Activated CD4-positive, alpha-beta T cell treated with anti-CD3 and anti-CD28 coated beads, Interleukin-2, amount 10 ng/mL, durations not matched to agents 24 days and 14 days (primary cell): ENCODE results near the gene METTL26. TPM values are rescaled to one million over a fixed set of nuclear protein-coding genes. Genes with fewer than 3 reads are reported as not detected.

Source experiments
- DNase-seq: peaks from one replicate; pipeline ENCODE4 v3.0.0; 2022
- H3K27ac Mint-ChIP-seq: one replicate; pipeline ENCODE4 v1.8.0; 2022; ENCODE audit warnings: mild to moderate bottlenecking, mixed read lengths
- H3K27me3 Mint-ChIP-seq: one replicate; pipeline ENCODE4 v1.8.0; 2022; ENCODE audit warnings: mixed read lengths
- H3K36me3 Mint-ChIP-seq: one replicate; pipeline ENCODE4 v1.8.0; 2022; ENCODE audit warnings: low read depth, mild to moderate bottlenecking, mixed read lengths
- H3K4me1 Mint-ChIP-seq: one replicate; pipeline ENCODE4 v1.8.0; 2021; ENCODE audit warnings: mixed read lengths
- H3K4me3 Mint-ChIP-seq: one replicate; pipeline ENCODE4 v1.8.0; 2022; ENCODE audit warnings: mild to moderate bottlenecking, moderate library complexity, mixed read lengths
- H3K9me3 Mint-ChIP-seq: one replicate; pipeline ENCODE4 v1.8.0; 2021; ENCODE audit warnings: mixed read lengths
- intact Hi-C: fragments of 100-400 bp; cut with micrococcal nuclease; formaldehyde crosslinking; loops from one replicate; pipeline ENCODE4 v1.15.1; 2023
- total RNA-seq: library from RNA; stranded (reverse); gene quantifications from 2 replicates; pipeline ENCODE4 v1.2.3, GENCODE V29; 2022

The METTL26 gene
- total RNA-seq, 1 donor from 2014 or later = 153 TPM

DNA sequence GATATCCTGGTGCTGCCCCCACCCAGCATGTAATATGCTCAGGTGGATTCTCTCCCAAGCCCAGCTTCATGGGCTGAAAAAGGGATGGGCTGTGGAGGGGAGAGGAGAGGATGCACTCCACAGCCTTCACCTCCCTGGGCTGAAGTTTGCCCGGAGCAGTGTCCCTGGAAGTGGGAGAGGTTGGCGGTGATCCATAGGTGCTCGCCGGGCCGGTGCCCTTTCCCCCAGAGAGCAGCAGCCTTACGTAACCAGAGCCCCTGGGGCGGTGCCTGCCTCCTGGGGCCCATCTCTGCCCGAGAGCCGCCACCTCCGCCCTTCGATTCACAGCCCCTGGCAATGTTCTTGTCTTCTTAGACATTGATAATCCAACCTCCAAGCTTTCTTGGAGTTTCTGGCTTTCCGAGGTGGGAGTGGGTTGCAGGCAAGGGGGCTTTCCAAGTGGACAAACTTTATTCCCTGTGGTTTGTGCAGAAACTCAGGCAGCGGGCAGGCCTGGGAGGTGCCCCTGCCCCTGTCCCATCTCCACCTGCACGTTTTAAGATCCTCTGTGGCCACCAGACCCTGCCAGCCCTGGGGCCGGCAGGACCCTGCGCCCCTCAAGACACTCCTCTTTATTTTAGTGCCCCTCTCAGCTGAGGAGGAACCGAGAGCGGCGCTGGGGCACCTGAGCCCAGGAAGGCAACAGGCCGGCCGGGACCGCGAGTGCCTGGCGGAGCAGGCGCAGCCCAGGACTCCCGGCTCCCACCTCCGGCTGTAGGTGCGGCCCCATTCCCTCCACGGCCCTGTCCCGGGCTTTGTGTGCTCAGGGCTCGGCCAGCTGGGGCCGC is 10.0 kb upstream of the METTL26 start:
- Mint-ChIP-seq H3K27me3 (no peaks in the 10 kb centered on the region), H3K36me3 (peaks cover 10% of the 10 kb centered on the region), H3K4me1 (peaks cover 10% of the 10 kb centered on the region), H3K27ac (no peak overlapping the region), H3K9me3 (no peaks in the 10 kb centered on the region), H3K4me3 (no peak overlapping the region)
- DNase-seq = no peak
- intact Hi-C loops = no loop called here

- peaks cover 10% of the 10 kb centered on the region for H3K36me3 Mint-ChIP-seq
- DNase-seq = no peak
- H3K27me3 Mint-ChIP-seq = no peaks in the 10 kb centered on the region
- no peaks in the 10 kb centered on the region for H3K9me3 Mint-ChIP-seq
- no peak overlapping the region for H3K27ac Mint-ChIP-seq
- peaks cover 10% of the 10 kb centered on the region for H3K4me1 Mint-ChIP-seq
- peak overlapping the region; percentile 58 for H3K4me3 Mint-ChIP-seq
- intact Hi-C loops = no loop called here
These were observed 8.5 kb upstream of the METTL26 start for GRCh38 chr16:644556-644955.

DNA sequence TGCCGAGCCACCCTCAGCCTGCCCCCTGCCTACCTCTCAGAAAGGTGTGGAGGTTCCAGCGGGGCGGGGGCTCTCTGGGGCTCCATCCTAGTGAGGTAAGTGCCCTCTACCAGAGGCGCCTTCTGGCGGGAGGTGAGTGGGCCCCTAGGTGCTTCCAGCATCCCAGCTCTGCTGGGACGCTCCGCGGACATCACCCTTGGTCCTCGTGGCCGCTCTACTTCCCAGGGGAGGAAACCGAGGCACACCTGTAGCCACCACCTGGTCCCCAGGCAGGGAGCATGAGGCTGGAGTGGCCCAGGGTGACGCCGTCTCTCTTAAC is 6.9 kb upstream of the METTL26 start:
- intact Hi-C loops = no loop called here

GRCh38 chr16:642189-643049 is 6.3 kb upstream of the METTL26 start:
- intact Hi-C loops = no loop called here
- peaks cover 8% of the 10 kb centered on the region for H3K36me3 Mint-ChIP-seq
- H3K4me3 Mint-ChIP-seq = peak overlapping the region; percentile 80
- peak overlapping the region; percentile 67 for H3K27ac Mint-ChIP-seq
- no peaks in the 10 kb centered on the region for H3K9me3 Mint-ChIP-seq
- H3K4me1 Mint-ChIP-seq = peaks cover 10% of the 10 kb centered on the region
- DNase-seq = peak; percentile 85
- H3K27me3 Mint-ChIP-seq = no peaks in the 10 kb centered on the region

More for the DNA sequence above, 6.9 kb upstream of the METTL26 start:
- Mint-ChIP-seq H3K27me3 (no peaks in the 10 kb centered on the region), H3K27ac (peak overlapping the region; percentile 67), H3K4me3 (peak overlapping the region; percentile 80), H3K4me1 (peaks cover 10% of the 10 kb centered on the region), H3K9me3 (no peaks in the 10 kb centered on the region), H3K36me3 (peaks cover 8% of the 10 kb centered on the region)
- no peak for DNase-seq

DNA sequence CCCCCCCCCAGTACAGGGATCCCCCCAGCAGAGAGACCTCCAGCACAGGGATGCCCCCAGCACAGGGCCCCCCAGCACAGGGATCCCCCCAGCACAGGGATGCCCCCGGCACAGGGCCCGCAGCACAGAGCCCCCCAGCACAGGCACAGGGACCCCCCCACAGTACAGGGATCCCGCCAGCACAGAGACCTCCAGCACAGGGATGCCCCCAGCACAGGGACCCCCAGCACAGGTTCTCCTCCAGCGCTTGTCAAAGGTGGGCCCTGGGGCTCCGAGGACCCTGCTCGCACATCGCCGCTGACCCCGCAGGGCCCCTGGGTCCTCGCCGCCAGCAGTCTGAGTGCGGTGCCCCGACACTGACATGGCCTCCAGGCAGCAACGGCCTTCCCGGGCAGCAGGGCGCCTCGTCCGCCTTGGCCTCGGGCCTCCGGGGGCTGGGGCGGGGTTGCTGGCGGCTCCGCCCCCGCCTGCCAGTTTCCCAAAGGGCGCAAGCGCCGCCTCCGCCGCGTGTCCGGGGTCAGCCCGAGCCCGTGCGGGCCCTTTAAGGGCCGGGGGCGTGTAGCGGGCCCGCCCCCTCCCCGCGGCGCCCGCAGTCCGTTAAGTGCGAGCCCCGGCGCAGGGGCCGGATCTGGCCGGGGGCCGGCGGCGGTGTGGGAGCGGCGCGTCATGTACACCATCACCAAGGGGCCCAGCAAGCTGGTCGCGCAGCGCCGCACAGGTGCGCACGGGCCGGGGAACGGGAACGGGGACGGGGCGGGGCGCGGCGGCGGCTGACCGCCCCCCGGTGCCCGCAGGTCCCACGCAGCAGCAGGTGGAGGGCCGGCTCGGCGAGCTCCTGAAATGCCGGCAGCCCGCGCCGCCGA is 5.5 kb upstream of the METTL26 start, which contains the start of gene MCRIP2:
Gene MCRIP2 (plus strand): TSS at position 503 of the 863 bp plus-strand sequence. CDS start 164 bp downstream, at position 667.
- Mint-ChIP-seq H3K36me3 (peaks cover 5% of the 10 kb centered on the region), H3K4me3 (peak within 1 kb of the TSS; percentile 80), H3K27ac (peak within 1 kb of the TSS; percentile 67), H3K27me3 (peaks cover 2% of the 10 kb centered on the region), H3K9me3 (no peaks in the 10 kb centered on the region), H3K4me1 (peaks cover 12% of the 10 kb centered on the region)
- intact Hi-C loops = loop anchor here (1.0 kb wide), 1 partner anchor 8 kb away; the partner anchor contains the start of gene WDR90
- DNase-seq = peak; percentile 95

DNA sequence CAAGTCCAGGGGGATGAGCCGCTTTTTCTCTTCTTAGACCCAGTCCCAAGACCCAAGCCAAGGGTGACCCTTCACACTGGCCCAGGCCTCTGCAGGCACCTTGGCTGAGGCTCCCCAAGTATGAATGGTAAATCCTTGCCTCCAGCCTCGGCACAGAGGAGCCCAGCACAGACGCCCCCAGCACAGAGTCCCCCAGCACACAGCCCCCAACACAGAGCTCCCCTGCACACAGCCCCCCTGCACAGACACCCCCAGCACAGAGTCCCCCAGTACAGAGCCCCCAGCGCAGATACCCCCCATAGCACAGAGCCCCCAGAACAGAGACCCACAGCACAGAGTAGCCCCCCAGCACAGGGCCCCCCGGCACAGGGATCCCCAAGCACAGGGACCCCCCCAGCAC is 4.5 kb upstream of the METTL26 start:
- peaks cover 13% of the 10 kb centered on the region for H3K4me1 Mint-ChIP-seq
- no peaks in the 10 kb centered on the region for H3K9me3 Mint-ChIP-seq
- H3K36me3 Mint-ChIP-seq = peaks cover 5% of the 10 kb centered on the region
- peak overlapping the region; percentile 65 for H3K4me3 Mint-ChIP-seq
- no peak overlapping the region for H3K27ac Mint-ChIP-seq
- intact Hi-C loops = loop anchor here (1.0 kb wide), 1 partner anchor 9 kb away; the partner anchor contains the start of gene WDR90
- no peak for DNase-seq
- H3K27me3 Mint-ChIP-seq = peaks cover 2% of the 10 kb centered on the region

DNA sequence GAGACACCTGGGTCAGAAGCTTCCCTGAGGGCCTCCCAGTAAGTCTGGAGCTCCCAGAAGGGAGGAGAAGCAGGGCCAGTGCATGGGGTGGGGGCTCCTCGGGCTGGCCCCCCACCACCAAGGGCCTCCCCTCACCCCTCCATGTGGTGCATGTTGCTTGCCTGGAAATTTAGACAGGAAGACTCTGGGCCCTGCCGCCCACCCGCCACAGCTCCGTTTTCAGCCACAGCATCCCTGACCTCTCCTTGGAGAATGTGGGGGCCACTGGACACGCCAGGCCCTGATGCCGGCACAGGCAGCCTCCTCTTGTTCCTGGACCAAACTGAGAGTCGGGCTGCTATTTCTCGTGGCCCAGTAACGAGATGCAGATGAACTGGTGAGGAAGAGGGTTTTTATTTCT is 2.7 kb upstream of the METTL26 start:
- DNase-seq = no peak
- Mint-ChIP-seq H3K9me3 (no peaks in the 10 kb centered on the region), H3K4me3 (no peak overlapping the region), H3K36me3 (no peaks in the 10 kb centered on the region), H3K27ac (no peak overlapping the region), H3K4me1 (peaks cover 8% of the 10 kb centered on the region), H3K27me3 (peaks cover 2% of the 10 kb centered on the region)
- intact Hi-C loops = no loop called here

- H3K4me1 Mint-ChIP-seq = peaks cover 6% of the 10 kb centered on the region
- peaks cover 2% of the 10 kb centered on the region for H3K27me3 Mint-ChIP-seq
- H3K36me3 Mint-ChIP-seq = no peaks in the 10 kb centered on the region
- DNase-seq = no peak
- H3K27ac Mint-ChIP-seq = no peak overlapping the region
- intact Hi-C loops = no loop called here
- no peaks in the 10 kb centered on the region for H3K9me3 Mint-ChIP-seq
- no peak overlapping the region for H3K4me3 Mint-ChIP-seq
These were observed 2.0 kb upstream of the METTL26 start for GRCh38 chr16:638034-638543.

DNA sequence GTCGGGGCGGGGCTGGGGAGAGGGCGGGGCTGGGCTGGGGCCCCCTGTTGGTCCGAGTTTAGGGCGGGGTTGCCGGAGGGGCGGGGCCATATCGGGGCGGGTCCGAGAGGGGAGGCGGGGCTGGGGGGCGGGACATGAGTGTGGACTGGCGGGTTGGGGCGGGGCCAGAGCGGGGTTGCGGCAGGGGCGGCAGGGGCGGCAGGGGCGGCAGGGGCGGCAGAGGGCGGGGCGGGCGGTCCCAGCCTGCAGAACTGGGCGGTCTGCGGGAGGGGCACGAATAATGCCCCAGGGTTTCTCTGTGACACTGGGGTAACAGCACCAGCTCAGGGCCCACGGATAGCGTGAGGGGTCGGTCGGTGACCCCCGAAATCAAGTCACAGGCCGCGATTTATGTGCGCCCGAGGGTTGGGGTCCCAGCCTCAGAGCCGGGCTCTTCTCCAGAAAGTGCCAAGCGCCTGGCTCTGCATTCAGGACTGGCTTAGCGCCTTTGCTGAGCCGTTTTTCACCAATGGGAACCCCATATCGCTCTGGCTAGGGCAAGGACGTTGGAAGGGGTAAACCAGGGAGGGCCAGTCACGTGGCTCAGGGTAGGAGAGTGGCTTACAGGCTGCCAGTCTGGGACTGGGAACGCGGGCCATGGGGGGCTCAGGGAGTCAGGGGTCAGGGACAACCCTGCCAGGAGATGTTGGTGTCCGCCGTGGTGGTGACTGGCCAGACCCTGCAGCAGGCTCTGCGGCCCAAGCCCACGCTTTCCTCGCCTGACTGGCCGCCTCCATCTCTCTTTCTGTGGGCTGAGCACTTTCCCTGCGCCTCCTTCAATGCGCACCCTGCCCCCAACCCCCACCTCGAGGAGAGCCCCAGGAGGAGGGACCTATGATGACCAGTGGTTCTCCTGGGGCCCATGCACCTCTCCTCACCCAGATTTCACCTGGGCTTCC is 1.2 kb upstream of the METTL26 start:
- Mint-ChIP-seq H3K4me3 (peak overlapping the region; percentile 93), H3K9me3 (no peaks in the 10 kb centered on the region), H3K4me1 (peaks cover 6% of the 10 kb centered on the region), H3K27me3 (peaks cover 2% of the 10 kb centered on the region), H3K36me3 (no peaks in the 10 kb centered on the region), H3K27ac (peak overlapping the region; percentile 95)
- intact Hi-C loops = loop anchor here (1.0 to 2.0 kb wide), 2 partner anchors 12 to 47 kb away; partner anchors contain the start of genes JMJD8 and WDR90
- peak; percentile 93 for DNase-seq

DNA sequence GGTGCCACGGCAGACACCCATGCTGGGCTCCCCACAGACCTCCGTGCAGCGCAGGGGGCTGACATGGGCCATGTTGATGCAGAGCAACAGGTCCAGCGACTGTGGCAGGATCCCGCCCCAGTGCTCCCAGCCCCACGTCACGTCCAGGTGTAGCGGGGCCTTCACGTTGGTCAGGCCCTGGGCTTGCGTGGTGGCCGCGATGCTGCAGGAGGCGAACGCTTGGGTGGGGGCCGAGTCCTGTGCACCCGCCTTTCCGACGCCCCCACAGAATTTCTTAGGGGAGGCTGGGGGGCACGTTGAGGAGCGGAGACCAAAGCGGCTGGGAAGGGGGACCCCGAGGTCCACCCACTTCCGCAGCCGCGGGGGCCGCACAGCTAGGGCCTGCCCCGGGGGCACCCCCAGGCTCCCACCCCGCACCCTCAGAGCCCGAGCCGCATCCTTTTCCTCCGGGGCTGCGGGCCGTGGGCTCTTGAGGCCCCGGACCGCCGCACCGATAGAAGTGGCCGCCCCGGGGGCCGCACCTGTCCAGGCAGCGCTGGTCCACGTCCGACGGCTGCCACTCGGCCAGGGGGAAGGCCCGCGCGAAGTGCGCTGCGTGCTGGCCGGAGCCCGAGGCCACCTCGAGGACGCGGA is 416 bp downstream of the METTL26 start:
- peaks cover 2% of the 10 kb centered on the region for H3K27me3 Mint-ChIP-seq
- H3K9me3 Mint-ChIP-seq = no peaks in the 10 kb centered on the region
- peaks cover 6% of the 10 kb centered on the region for H3K4me1 Mint-ChIP-seq
- DNase-seq = peak; percentile 72
- no peaks in the 10 kb centered on the region for H3K36me3 Mint-ChIP-seq
- intact Hi-C loops = loop anchor here (1.0 to 2.0 kb wide), 3 partner anchors 46 to 108 kb away; partner anchors contain the start of genes CAPN15 and JMJD8
- H3K4me3 Mint-ChIP-seq = peak overlapping the region; percentile 93
- peak overlapping the region; percentile 29 for H3K27ac Mint-ChIP-seq

DNA sequence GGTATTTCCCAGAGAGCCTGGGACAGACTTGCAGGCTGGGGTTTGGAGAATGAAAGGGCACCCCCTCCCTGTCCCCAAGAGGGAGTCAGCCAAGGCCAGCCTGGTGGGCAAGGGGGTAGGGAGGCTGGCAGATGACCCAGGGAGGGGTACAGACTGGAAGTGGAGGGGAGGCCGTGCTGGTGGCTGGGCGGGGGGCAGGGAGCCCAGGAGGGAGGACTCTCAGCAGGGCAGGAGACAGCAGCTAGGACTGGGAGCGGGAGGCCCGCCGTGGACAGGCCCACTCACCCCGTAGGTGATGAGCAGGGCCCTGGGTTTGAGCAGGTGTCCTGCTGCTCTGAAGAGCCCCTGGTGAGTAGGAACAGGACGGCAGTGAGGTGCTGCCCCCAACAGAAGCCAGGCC is 1.1 kb downstream of the METTL26 start:
- peaks cover 2% of the 10 kb centered on the region for H3K27me3 Mint-ChIP-seq

More for the DNA sequence above, 1.1 kb downstream of the METTL26 start:
- intact Hi-C loops = no loop called here
- no peak for DNase-seq
- H3K27ac Mint-ChIP-seq = peak overlapping the region; percentile 78
- H3K9me3 Mint-ChIP-seq = no peaks in the 10 kb centered on the region
- H3K4me1 Mint-ChIP-seq = peaks cover 6% of the 10 kb centered on the region
- no peaks in the 10 kb centered on the region for H3K36me3 Mint-ChIP-seq
- peak overlapping the region; percentile 93 for H3K4me3 Mint-ChIP-seq
